ENCODE measurements around the gene PWWP2B.

The PWWP2B gene

DNA sequence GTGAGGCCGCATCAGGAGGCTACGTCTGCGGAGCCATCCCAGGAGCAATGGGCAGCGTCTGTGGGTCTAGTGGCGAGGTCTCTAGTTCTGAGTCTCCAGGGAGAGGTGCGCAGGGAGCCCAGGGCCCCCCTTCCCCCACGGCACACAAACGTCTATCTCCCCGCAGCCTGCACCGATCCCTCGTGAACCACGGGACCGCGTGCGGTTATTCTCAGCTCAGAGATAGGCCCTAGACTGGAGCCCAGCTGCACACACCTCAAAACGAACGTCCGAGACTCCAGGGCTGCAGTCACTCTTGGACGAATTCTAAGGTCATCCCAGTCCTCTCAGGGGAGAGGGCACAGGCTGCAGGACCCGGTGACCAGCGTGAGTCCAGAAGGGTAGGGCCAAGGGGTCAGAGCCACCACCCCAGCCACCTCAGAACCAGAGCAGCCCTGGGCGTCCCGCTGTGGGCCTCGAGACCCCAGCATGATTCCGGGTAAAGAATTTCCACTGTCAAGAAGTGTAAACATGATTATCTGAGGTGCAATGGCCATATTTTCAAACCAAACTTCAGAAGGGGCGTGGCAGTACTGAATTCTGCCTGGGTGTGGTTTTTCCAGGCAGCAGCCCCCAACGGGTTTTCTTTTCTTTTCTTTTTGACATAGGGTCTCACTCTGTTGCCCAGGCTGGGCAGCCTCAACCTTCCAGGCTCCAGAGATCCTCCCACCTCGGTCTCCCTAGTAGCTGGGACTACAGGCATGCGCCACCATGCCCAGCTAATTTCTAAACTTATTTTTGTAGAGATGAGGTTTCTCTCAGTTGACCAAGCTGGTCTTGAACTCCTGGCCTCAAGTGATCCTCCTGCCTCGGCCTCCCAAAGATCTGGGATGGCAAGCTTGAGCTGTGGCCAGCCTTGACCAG is 57.5 kb downstream of the PWWP2B start:
- Histone ChIP-seq H3K9me3 (ENCODE audit: control extremely low read depth in 1 of 5, control insufficient read depth in 4 of 5, insufficient read depth in 2 of 5, low read depth in 1 of 5, low read length in 4 of 5) (no peaks in the 10 kb centered on the region), H3K36me3 (ENCODE audit: control insufficient read depth in 4 of 4, insufficient read depth in 4 of 4, low read length in 3 of 4) (no peaks in the 10 kb centered on the region), H3K4me1 (ENCODE audit: control extremely low read depth in 1 of 4, control insufficient read depth in 4 of 4, insufficient read depth in 4 of 4, low read length in 3 of 4) (peaks cover 0 to 43% (median 27%) of the 10 kb centered on the region in 4 experiments), H3K27me3 (replicated peaks in 2 of 5; ENCODE audit: control insufficient read depth in 4 of 5, insufficient read depth in 5 of 5, low read length in 4 of 5) (no peaks in the 10 kb centered on the region), H3K4me3 (ENCODE audit: control insufficient read depth in 1 of 7, extremely low read depth in 1 of 7, insufficient read depth in 4 of 7, low read depth in 2 of 7, low read length in 6 of 7) (no peak overlapping the region), H3K27ac (ENCODE audit: insufficient read depth in 1 of 2, low read depth in 1 of 2, low read length in 2 of 2, poor library complexity in 1 of 2, severe bottlenecking in 2 of 2) (no peak overlapping the region)
- DNase-seq = no peak
- CTCF ChIA-PET = interaction anchor here (0.6 to 2.5 kb wide), 17 partner anchors 8 to 230 kb away, joined by 3 to 6 read pairs (median 4); no protein-coding TSS in a partner anchor
- 93% methylated on average over 28 of the region's 30 CpGs for WGBS (ENCODE audit: insufficient coverage)
- POLR2A ChIA-PET = no interaction called here

DNA sequence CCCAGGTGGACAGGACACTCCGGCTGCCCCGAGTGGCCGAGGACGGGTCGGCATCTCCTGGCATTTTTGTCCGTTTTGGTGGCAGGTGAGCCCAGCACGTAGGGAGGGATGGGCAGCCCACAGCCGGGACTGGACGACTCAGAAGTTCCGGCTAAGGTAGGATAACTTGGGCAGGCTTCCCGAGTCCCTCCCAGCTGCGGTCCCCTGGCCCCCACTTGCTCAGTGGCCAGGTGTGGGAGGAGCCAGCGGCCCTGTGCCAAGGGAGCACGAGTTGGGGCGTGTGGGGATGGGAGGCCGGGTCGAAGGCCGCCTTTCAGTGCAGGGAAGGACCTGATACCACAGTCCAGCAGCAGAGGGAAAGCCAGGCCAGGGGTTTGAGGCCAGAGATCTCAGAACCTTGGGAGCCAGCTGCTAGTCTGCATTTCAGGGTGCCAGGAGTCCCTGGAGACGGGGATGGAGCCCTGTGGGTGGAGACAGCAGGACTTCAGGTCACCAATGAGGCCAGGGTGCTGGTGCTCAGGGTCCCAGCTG is 58.5 kb downstream of the PWWP2B start:
- peaks cover 0 to 38% (median 25%) of the 10 kb centered on the region in 4 experiments for H3K4me1 ChIP-seq (ENCODE audit: control extremely low read depth in 1 of 4, control insufficient read depth in 4 of 4, insufficient read depth in 4 of 4, low read length in 3 of 4)
- DNase-seq = no peak
- H3K27me3 ChIP-seq (replicated peaks in 2 of 5; ENCODE audit: control insufficient read depth in 4 of 5, insufficient read depth in 5 of 5, low read length in 4 of 5) = no peaks in the 10 kb centered on the region
- no peaks in the 10 kb centered on the region for H3K36me3 ChIP-seq (ENCODE audit: control insufficient read depth in 4 of 4, insufficient read depth in 4 of 4, low read length in 3 of 4)
- no peak overlapping the region for H3K27ac ChIP-seq (ENCODE audit: insufficient read depth in 1 of 2, low read depth in 1 of 2, low read length in 2 of 2, poor library complexity in 1 of 2, severe bottlenecking in 2 of 2)
- no peaks in the 10 kb centered on the region for H3K9me3 ChIP-seq (ENCODE audit: control extremely low read depth in 1 of 5, control insufficient read depth in 4 of 5, insufficient read depth in 2 of 5, low read depth in 1 of 5, low read length in 4 of 5)
- ChIA-PET CTCF (interaction anchor here (0.5 to 2.5 kb wide), 10 partner anchors 8 to 187 kb away, joined by 3 to 7 read pairs (median 4); no protein-coding TSS in a partner anchor), POLR2A (no interaction called here)
- WGBS (ENCODE audit: insufficient coverage) = 97% methylated on average over 19 of the region's 19 CpGs
- no peak overlapping the region for H3K4me3 ChIP-seq (ENCODE audit: control insufficient read depth in 1 of 7, extremely low read depth in 1 of 7, insufficient read depth in 4 of 7, low read depth in 2 of 7, low read length in 6 of 7)

DNA sequence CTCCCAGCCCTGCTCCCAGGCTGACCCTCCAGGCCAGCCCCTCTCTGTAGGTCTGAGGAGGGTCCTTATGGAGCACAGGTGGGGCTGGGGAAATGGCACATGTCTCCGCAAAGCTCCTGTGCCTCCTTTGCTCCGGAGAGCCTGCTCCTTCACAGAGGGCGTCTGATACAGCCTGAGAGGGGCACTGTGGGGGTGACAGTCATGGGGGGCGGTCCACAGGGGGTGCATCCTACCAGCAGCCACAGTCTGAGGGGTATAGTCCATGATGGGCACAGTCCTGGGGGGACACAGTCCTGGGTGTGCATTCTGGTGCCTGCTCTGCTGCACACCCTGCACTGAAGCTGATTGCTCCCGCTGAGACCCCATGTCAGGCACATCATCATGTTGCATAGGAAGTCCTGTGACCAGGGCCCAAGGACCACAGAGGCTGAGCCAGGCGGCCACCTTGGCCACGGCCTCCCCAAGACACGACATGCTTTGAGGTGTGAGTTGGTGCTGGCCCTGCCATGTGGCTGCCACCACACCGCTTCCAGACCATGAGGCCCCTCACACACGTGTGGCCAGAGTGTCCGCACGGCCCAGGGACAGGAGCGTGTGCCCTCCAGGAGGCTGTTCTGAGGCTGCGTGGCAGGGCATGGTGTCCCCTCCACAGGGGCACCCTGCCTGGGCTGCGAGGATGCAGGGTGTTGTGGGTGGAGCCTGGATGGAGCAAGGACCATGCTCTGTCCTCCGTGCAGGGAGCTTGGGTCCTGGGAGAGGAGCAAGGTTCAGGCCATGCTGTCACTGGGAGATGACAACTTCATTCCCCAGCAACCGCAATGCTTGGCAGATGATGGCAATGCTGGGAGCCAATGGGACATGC is 59.2 kb downstream of the PWWP2B start:
- no peak overlapping the region for H3K4me3 ChIP-seq (ENCODE audit: control insufficient read depth in 1 of 7, extremely low read depth in 1 of 7, insufficient read depth in 4 of 7, low read depth in 2 of 7, low read length in 6 of 7)
- no peak for DNase-seq
- H3K27me3 ChIP-seq (replicated peaks in 2 of 5; ENCODE audit: control insufficient read depth in 4 of 5, insufficient read depth in 5 of 5, low read length in 4 of 5) = no peaks in the 10 kb centered on the region
- H3K4me1 ChIP-seq (ENCODE audit: control extremely low read depth in 1 of 4, control insufficient read depth in 4 of 4, insufficient read depth in 4 of 4, low read length in 3 of 4) = peaks cover 0 to 30% (median 20%) of the 10 kb centered on the region in 4 experiments
- H3K36me3 ChIP-seq (ENCODE audit: control insufficient read depth in 4 of 4, insufficient read depth in 4 of 4, low read length in 3 of 4) = no peaks in the 10 kb centered on the region
- 97% methylated on average over 14 of the region's 17 CpGs for WGBS (ENCODE audit: insufficient coverage)
- ChIA-PET POLR2A (no interaction called here), CTCF (interaction anchor here (0.5 to 2.5 kb wide), 7 partner anchors 48 to 187 kb away, joined by 3 to 7 read pairs (median 5); no protein-coding TSS in a partner anchor)
- no peak overlapping the region for H3K27ac ChIP-seq (ENCODE audit: insufficient read depth in 1 of 2, low read depth in 1 of 2, low read length in 2 of 2, poor library complexity in 1 of 2, severe bottlenecking in 2 of 2)
- no peaks in the 10 kb centered on the region for H3K9me3 ChIP-seq (ENCODE audit: control extremely low read depth in 1 of 5, control insufficient read depth in 4 of 5, insufficient read depth in 2 of 5, low read depth in 1 of 5, low read length in 4 of 5)

DNA sequence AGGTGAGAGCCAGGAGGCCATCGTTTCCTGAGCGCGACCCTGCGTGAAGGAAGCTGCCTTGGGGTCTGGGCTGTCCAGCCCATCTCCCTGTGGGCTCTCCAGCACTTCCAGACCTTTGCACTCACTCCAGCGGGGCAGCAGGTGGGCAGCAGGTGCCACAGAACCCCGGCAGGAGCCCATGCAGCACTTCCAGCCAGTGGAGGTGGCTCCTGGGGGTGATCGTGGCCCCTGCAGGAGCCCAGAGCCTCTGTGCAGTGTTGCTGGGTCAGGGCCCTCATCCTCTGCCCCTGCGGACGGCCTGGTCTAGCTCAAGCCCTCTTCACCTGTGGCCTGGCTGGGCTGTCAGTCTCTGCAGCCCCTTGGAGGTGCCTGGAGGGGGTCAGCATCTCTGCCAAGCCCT is 59.9 kb downstream of the PWWP2B start:
- CTCF ChIA-PET = interaction anchor here (1.5 to 1.9 kb wide), 2 partner anchors 176 to 182 kb away, joined by 7 read pairs; no protein-coding TSS in a partner anchor
- H3K27ac ChIP-seq (ENCODE audit: insufficient read depth in 1 of 2, low read depth in 1 of 2, low read length in 2 of 2, poor library complexity in 1 of 2, severe bottlenecking in 2 of 2) = no peak overlapping the region
- H3K9me3 ChIP-seq (ENCODE audit: control extremely low read depth in 1 of 5, control insufficient read depth in 4 of 5, insufficient read depth in 2 of 5, low read depth in 1 of 5, low read length in 4 of 5) = no peaks in the 10 kb centered on the region
- WGBS (ENCODE audit: insufficient coverage) = 97% methylated on average over 7 of the region's 9 CpGs
- no peaks in the 10 kb centered on the region for H3K36me3 ChIP-seq (ENCODE audit: control insufficient read depth in 4 of 4, insufficient read depth in 4 of 4, low read length in 3 of 4)
- H3K27me3 ChIP-seq (replicated peaks in 2 of 5; ENCODE audit: control insufficient read depth in 4 of 5, insufficient read depth in 5 of 5, low read length in 4 of 5) = no peaks in the 10 kb centered on the region
- peaks cover 0 to 24% (median 19%) of the 10 kb centered on the region in 4 experiments for H3K4me1 ChIP-seq (ENCODE audit: control extremely low read depth in 1 of 4, control insufficient read depth in 4 of 4, insufficient read depth in 4 of 4, low read length in 3 of 4)
- no peak for DNase-seq
- H3K4me3 ChIP-seq (ENCODE audit: control insufficient read depth in 1 of 7, extremely low read depth in 1 of 7, insufficient read depth in 4 of 7, low read depth in 2 of 7, low read length in 6 of 7) = no peak overlapping the region
- POLR2A ChIA-PET = no interaction called here

DNA sequence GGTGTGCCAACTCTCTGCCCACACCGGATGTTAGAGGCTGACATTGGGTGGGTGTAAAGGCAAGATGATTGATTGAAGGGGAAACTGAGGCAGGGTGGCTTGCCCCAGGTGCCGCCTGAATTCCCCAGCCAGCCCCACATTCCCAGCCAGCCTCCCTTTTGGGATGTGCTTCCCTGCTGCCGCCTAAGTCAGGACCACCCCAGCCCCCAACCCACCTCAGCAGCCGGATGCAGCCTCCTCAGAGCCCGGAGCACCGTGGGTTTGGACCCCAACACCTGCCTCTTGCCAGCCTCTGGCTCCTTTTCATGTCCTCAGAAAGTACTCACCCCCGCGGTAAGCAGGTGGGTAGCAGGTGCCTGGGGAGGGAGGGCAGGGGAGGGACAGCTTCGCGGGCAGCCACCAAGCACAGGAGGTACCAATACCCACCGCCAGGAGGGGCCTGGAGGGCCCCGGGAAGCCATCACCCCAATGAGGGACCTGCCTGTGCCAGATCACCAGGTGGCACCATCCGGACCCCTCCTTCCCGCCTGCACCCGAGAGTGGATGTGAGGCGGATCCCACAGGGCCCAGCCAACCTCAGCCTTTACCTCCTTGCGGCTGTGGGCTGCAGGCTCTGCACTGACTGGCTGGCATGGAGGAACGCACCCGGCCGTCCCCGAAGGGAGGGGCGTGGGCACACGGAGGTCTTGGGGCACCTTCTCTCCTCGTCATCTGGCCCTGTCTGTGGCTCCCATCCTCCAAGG is 60.5 kb downstream of the PWWP2B start:
- Histone ChIP-seq H3K4me1 (ENCODE audit: control extremely low read depth in 1 of 4, control insufficient read depth in 4 of 4, insufficient read depth in 4 of 4, low read length in 3 of 4) (peaks cover 0 to 18% (median 13%) of the 10 kb centered on the region in 4 experiments), H3K27ac (ENCODE audit: insufficient read depth in 1 of 2, low read depth in 1 of 2, low read length in 2 of 2, poor library complexity in 1 of 2, severe bottlenecking in 2 of 2) (no peak overlapping the region), H3K36me3 (ENCODE audit: control insufficient read depth in 4 of 4, insufficient read depth in 4 of 4, low read length in 3 of 4) (no peaks in the 10 kb centered on the region), H3K27me3 (replicated peaks in 2 of 5; ENCODE audit: control insufficient read depth in 4 of 5, insufficient read depth in 5 of 5, low read length in 4 of 5) (no peaks in the 10 kb centered on the region), H3K9me3 (ENCODE audit: control extremely low read depth in 1 of 5, control insufficient read depth in 4 of 5, insufficient read depth in 2 of 5, low read depth in 1 of 5, low read length in 4 of 5) (no peaks in the 10 kb centered on the region), H3K4me3 (ENCODE audit: control insufficient read depth in 1 of 7, extremely low read depth in 1 of 7, insufficient read depth in 4 of 7, low read depth in 2 of 7, low read length in 6 of 7) (no peak overlapping the region)
- ChIA-PET CTCF (interaction anchor here (1.2 to 3.1 kb wide), 6 partner anchors 49 to 181 kb away, joined by 3 to 27 read pairs (median 7); no protein-coding TSS in a partner anchor), POLR2A (no interaction called here)
- 83% methylated on average over 21 of the region's 24 CpGs for WGBS (ENCODE audit: insufficient coverage)
- no peak for DNase-seq

DNA sequence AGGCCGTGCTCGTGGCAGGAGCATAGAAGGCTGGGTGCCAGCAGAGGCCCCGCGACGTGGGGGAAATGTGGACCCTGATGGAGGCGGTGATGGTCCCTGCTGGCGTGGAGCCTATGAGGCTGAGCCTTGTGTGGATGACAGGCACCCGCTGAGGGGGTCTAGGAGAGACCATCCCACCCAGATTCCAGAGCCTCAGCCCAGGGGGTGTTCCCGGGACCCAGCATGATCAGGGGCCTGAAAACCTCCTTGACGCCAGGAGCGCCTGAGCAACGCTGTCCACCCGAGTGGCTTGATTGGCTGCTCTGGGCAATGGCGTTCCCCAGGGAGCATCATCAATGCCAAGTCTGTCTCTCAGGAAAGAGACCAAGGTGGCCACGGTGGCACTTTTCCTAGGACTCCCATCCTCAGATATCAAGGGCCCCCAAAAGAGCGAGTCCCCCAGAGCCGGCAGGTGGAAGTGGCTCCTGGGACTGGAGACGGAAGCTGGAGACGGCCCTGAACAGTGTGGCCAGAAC is 61.1 kb downstream of the PWWP2B start:
- Histone ChIP-seq H3K27me3 (replicated peaks in 2 of 5; ENCODE audit: control insufficient read depth in 4 of 5, insufficient read depth in 5 of 5, low read length in 4 of 5) (no peaks in the 10 kb centered on the region), H3K4me3 (ENCODE audit: control insufficient read depth in 1 of 7, extremely low read depth in 1 of 7, insufficient read depth in 4 of 7, low read depth in 2 of 7, low read length in 6 of 7) (no peak overlapping the region), H3K9me3 (ENCODE audit: control extremely low read depth in 1 of 5, control insufficient read depth in 4 of 5, insufficient read depth in 2 of 5, low read depth in 1 of 5, low read length in 4 of 5) (no peaks in the 10 kb centered on the region), H3K4me1 (ENCODE audit: control extremely low read depth in 1 of 4, control insufficient read depth in 4 of 4, insufficient read depth in 4 of 4, low read length in 3 of 4) (peaks cover 0 to 12% (median 8%) of the 10 kb centered on the region in 4 experiments), H3K27ac (ENCODE audit: insufficient read depth in 1 of 2, low read depth in 1 of 2, low read length in 2 of 2, poor library complexity in 1 of 2, severe bottlenecking in 2 of 2) (no peak overlapping the region), H3K36me3 (ENCODE audit: control insufficient read depth in 4 of 4, insufficient read depth in 4 of 4, low read length in 3 of 4) (no peaks in the 10 kb centered on the region)
- ChIA-PET POLR2A (no interaction called here), CTCF (interaction anchor here (1.2 to 3.4 kb wide), 8 partner anchors 22 to 185 kb away, joined by 3 to 27 read pairs (median 7); no protein-coding TSS in a partner anchor)
- no peak for DNase-seq
- WGBS (ENCODE audit: insufficient coverage) = 71% methylated on average over 17 of the region's 19 CpGs

Measured in common myeloid progenitor, CD34-positive (primary cell).